GM18861 (cell line): ENCODE results near the gene SLC47A2.
"Not testable (repeated sequence)": the region's sequence is repeated elsewhere in the genome, so short reads cannot be mapped to it uniquely, and the experiment has no call there.

ENCODE experiments used
- ATAC-seq: cut with Tn5 transposase; IDR thresholded peaks from one replicate; pipeline ENCODE4 v1.9.1; 2021; ENCODE audit not compliant: unreplicated experiment

SLC47A2 gene

GRCh38 chr17:19708431-19709175, 7.8 kb downstream of the SLC47A2 start:
- ATAC-seq: no peak

- no peak for ATAC-seq
Measured at GRCh38 chr17:19707728-19708221, 8.6 kb downstream of the SLC47A2 start.

GRCh38 chr17:19706791-19707727, 9.3 kb downstream of the SLC47A2 start:
- ATAC-seq: no peak

- no peak for ATAC-seq
Measured at GRCh38 chr17:19705771-19706770, 10.3 kb downstream of the SLC47A2 start.

- no peak for ATAC-seq
Measured at GRCh38 chr17:19705201-19705600, 11.2 kb downstream of the SLC47A2 start.

GRCh38 chr17:19703828-19704613, 12.4 kb downstream of the SLC47A2 start:
- ATAC-seq: no peak

GRCh38 chr17:19703106-19703827, 13.1 kb downstream of the SLC47A2 start:
- ATAC-seq: no peak

GRCh38 chr17:19702217-19702641, 14.2 kb downstream of the SLC47A2 start:
- ATAC-seq: no peak

GRCh38 chr17:19686400-19687090, 29.8 kb downstream of the SLC47A2 start:
- no peak for ATAC-seq

- ATAC-seq: not testable (repeated sequence)
Measured at GRCh38 chr17:19684909-19685580, 31.3 kb downstream of the SLC47A2 start.

- no peak for ATAC-seq
Measured at GRCh38 chr17:19683117-19683516, 33.3 kb downstream of the SLC47A2 start.

GRCh38 chr17:19678581-19679453, 37.6 kb downstream of the SLC47A2 start:
- ATAC-seq: no peak

- ATAC-seq: no peak
Measured at GRCh38 chr17:19677736-19678379, 38.5 kb downstream of the SLC47A2 start.

GRCh38 chr17:19676896-19677295, 39.5 kb downstream of the SLC47A2 start:
- ATAC-seq: no peak

GRCh38 chr17:19673623-19674022, 42.8 kb downstream of the SLC47A2 start:
- no peak for ATAC-seq

- no peak for ATAC-seq
Measured at GRCh38 chr17:19672009-19672750, 44.2 kb downstream of the SLC47A2 start.
